Esophagus muscularis mucosa (tissue), 4 donors: ENCODE results near the gene TUBGCP3. TPM values are rescaled to one million over a fixed set of nuclear protein-coding genes. Genes with fewer than 3 reads are reported as not detected.
"Not testable (repeated sequence)": the region's sequence is repeated elsewhere in the genome, so short reads cannot be mapped to it uniquely, and the experiment has no call there.

Source experiments
- DNase-seq: peaks from one replicate; pipeline ENCODE4 v3.0.0-alpha.2; 2017; ENCODE audit errors: extremely low spot score
- H3K27ac ChIP-seq, 4 donors: fragments of 200-600 bp; sonication (generic); replicated peaks in 1 of 4; 1 replicate in 3 of 4; 2 replicates in 1 of 4; pipeline ENCODE4 v1.5.1; 2016 to 2019; ENCODE audit warnings: mild to moderate bottlenecking in 1 of 4
- H3K27me3 ChIP-seq, 4 donors: fragments of 200-600 bp; sonication (generic); one replicate each; pipeline versions ENCODE4 v1.5.1 to v1.6.0; 2016 to 2019
- H3K36me3 ChIP-seq, 4 donors: fragments of 200-600 bp; sonication (generic); one replicate each; pipeline ENCODE4 v1.5.1; 2016 to 2019
- H3K4me1 ChIP-seq, 4 donors: fragments of 200-600 bp; sonication (generic); one replicate each; pipeline ENCODE4 v1.5.1; 2016 to 2019
- H3K4me3 ChIP-seq, 4 donors: fragments of 200-600 bp; sonication (generic); 1 replicate in 2 of 4; 2 replicates in 2 of 4; pipeline ENCODE4 v1.5.1; 2016 to 2019; ENCODE audit warnings: mild to moderate bottlenecking in 4 of 4, moderate library complexity in 1 of 4
- H3K9me3 ChIP-seq, 4 donors: fragments of 200-600 bp; sonication (generic); 1 replicate in 3 of 4; 2 replicates in 1 of 4; pipeline ENCODE4 v1.5.1; 2016 to 2019
- CTCF ChIP-seq, 3 experiments: fragments of 200-600 bp in 2 of 3; fragments of 450-650 bp in 1 of 3; sonication (generic) in 2 of 3; IDR thresholded peaks; one replicate each; pipeline ENCODE4 v1.5.1; 2017 to 2019; ENCODE audit warnings: antibody characterized with exemption in 3 of 3, mild to moderate bottlenecking in 2 of 3, moderate library complexity in 1 of 3
- EP300 ChIP-seq: sonication (generic); formaldehyde crosslinking; IDR thresholded peaks from one replicate; pipeline ENCODE4 v1.6.1; 2017; ENCODE audit warnings: antibody characterized with exemption
- POLR2A ChIP-seq: fragments of 450-650 bp; IDR thresholded peaks from one replicate; pipeline ENCODE4 v1.6.1; 2017; ENCODE audit warnings: antibody characterized with exemption, moderate library complexity, mild to moderate bottlenecking, low read depth
- POLR2AphosphoS5 ChIP-seq, 2 donors: sonication (generic); formaldehyde crosslinking; IDR thresholded peaks; one replicate each; pipeline ENCODE4 v1.6.1; 2017; ENCODE audit warnings: antibody characterized with exemption in 2 of 2
- WGBS: methylation state at CpG from one replicate; pipeline ENCODE4 v1.1.5; 2018; 5-methylcytosine and 5-hydroxymethylcytosine counted together
- intact Hi-C: fragments of 100-400 bp; cut with DNase I; formaldehyde crosslinking; loops from one replicate; pipeline ENCODE4 v1.15.1; 2023
- total RNA-seq, 4 donors: library from RNA; depleted of rRNA; stranded (reverse); fragments of >200 nt; gene quantifications; one replicate each; pipeline versions ENCODE4 v1.1.0 to v1.2.1, GENCODE V29; 2016

Gene TUBGCP3
- total RNA-seq, 4 donors from 2014 or later = 25.2 to 33.6 (median 30.6) TPM

GRCh38 chr13:112495465-112495864, 92.5 kb downstream of the TUBGCP3 start:
- TF ChIP-seq POLR2AphosphoS5 (IDR thresholded peaks at IDR 0.05) = no peak
- DNase-seq = no peak
- no peak overlapping the region for H3K4me3 ChIP-seq
- H3K9me3 ChIP-seq = no peaks in the 10 kb centered on the region
- 86% methylated on average over 2 of the region's 2 CpGs for WGBS
- H3K27ac ChIP-seq = no peak overlapping the region
- no peaks in the 10 kb centered on the region for H3K27me3 ChIP-seq
- no peaks in the 10 kb centered on the region for H3K4me1 ChIP-seq
- intact Hi-C loops = no loop called here
- H3K36me3 ChIP-seq = peaks cover 23 to 61% (median 37%) of the 10 kb centered on the region in 4 donors

- Histone ChIP-seq H3K4me1 (no peaks in the 10 kb centered on the region), H3K27ac (no peak overlapping the region), H3K4me3 (no peak overlapping the region), H3K27me3 (no peaks in the 10 kb centered on the region), H3K9me3 (no peaks in the 10 kb centered on the region), H3K36me3 (peaks cover 7 to 55% (median 25%) of the 10 kb centered on the region in 4 donors)
- DNase-seq = no peak
- intact Hi-C loops = no loop called here
- WGBS = no CpG with 5 or more reads among the region's 6 CpGs
- TF ChIP-seq EP300 (no peak), POLR2A (no peak), CTCF (IDR thresholded peaks at IDR 0.05) (no peak), POLR2AphosphoS5 (IDR thresholded peaks at IDR 0.05) (no peak)
Observed at GRCh38 chr13:112489199-112489598, 98.8 kb downstream of the TUBGCP3 start.

- peaks cover 7 to 57% (median 25%) of the 10 kb centered on the region in 4 donors for H3K36me3 ChIP-seq
- 94% methylated on average over 5 of the region's 7 CpGs for WGBS
- H3K4me1 ChIP-seq = not testable (repeated sequence)
Observed at GRCh38 chr13:112488343-112489050, 99.5 kb downstream of the TUBGCP3 start.

GRCh38 chr13:112487127-112487517, 100.8 kb downstream of the TUBGCP3 start:
- H3K4me3 ChIP-seq = no peak overlapping the region
- no peaks in the 10 kb centered on the region for H3K4me1 ChIP-seq
- no peak for TF ChIP-seq CTCF (IDR thresholded peaks at IDR 0.05)
- no peak for TF ChIP-seq POLR2AphosphoS5 (IDR thresholded peaks at IDR 0.05)
- no peak for TF ChIP-seq EP300
- no peak for TF ChIP-seq POLR2A
- 85% methylated on average over 8 of the region's 8 CpGs for WGBS
- no peak for DNase-seq
- intact Hi-C loops = no loop called here
- no peak overlapping the region for H3K27ac ChIP-seq
- peaks cover 0 to 3% (median 0%) of the 10 kb centered on the region in 4 donors for H3K9me3 ChIP-seq
- H3K27me3 ChIP-seq = no peaks in the 10 kb centered on the region
- H3K36me3 ChIP-seq = peaks cover 7 to 60% (median 25%) of the 10 kb centered on the region in 4 donors

More at GRCh38 chr13:112488343-112489050, 99.5 kb downstream of the TUBGCP3 start:
- H3K27me3 ChIP-seq, H3K9me3 ChIP-seq, intact Hi-C loops, H3K27ac ChIP-seq, H3K4me3 ChIP-seq, DNase-seq: not testable (repeated sequence)

- H3K27me3 ChIP-seq = no peaks in the 10 kb centered on the region
- no peak for DNase-seq
- 92% methylated on average over 11 of the region's 11 CpGs for WGBS
- H3K9me3 ChIP-seq = peaks cover 0 to 3% (median 0%) of the 10 kb centered on the region in 4 donors
- intact Hi-C loops = no loop called here
- TF ChIP-seq POLR2A (no peak), CTCF (IDR thresholded peaks at IDR 0.05) (no peak), EP300 (no peak), POLR2AphosphoS5 (IDR thresholded peaks at IDR 0.05) (no peak)
- peaks cover 7 to 60% (median 25%) of the 10 kb centered on the region in 4 donors for H3K36me3 ChIP-seq
- H3K4me1 ChIP-seq = no peaks in the 10 kb centered on the region
- no peak overlapping the region for H3K27ac ChIP-seq
- no peak overlapping the region for H3K4me3 ChIP-seq
Observed at GRCh38 chr13:112486386-112487126, 101.4 kb downstream of the TUBGCP3 start.

- intact Hi-C loops, H3K9me3 ChIP-seq, H3K27me3 ChIP-seq, DNase-seq, H3K4me3 ChIP-seq, H3K4me1 ChIP-seq, H3K27ac ChIP-seq: not testable (repeated sequence)
- WGBS = 93% methylated on average over 19 of the region's 25 CpGs
- H3K36me3 ChIP-seq = peaks cover 7 to 60% (median 25%) of the 10 kb centered on the region in 4 donors
Observed at GRCh38 chr13:112485814-112486213, 102.1 kb downstream of the TUBGCP3 start.
